Vagina (tissue), 2 donors: ENCODE results near the gene MRC2. TPM values are rescaled to one million over a fixed set of nuclear protein-coding genes. Genes with fewer than 3 reads are reported as not detected.

ENCODE experiments used
- DNase-seq, 2 donors: peaks; one replicate each; pipeline ENCODE4 v3.0.0-alpha.2; 2017; ENCODE audit errors: extremely low spot score in 2 of 2
- H3K27ac ChIP-seq: fragments of 200-600 bp; sonication (generic); one replicate; pipeline ENCODE4 v1.5.1; 2019
- H3K27me3 ChIP-seq: fragments of 200-600 bp; sonication (generic); one replicate; pipeline ENCODE4 v1.5.1; 2019
- H3K36me3 ChIP-seq, 2 donors: fragments of 200-600 bp; sonication (generic); one replicate each; pipeline ENCODE4 v1.5.1; 2017 to 2019
- H3K4me1 ChIP-seq: fragments of 200-600 bp; sonication (generic); one replicate; pipeline ENCODE4 v1.5.1; 2019
- H3K4me3 ChIP-seq, 2 donors: fragments of 200-600 bp; sonication (generic); 1 replicate in 1 of 2; 2 replicates in 1 of 2; pipeline ENCODE4 v1.5.1; 2016 to 2019
- H3K9me3 ChIP-seq: fragments of 200-600 bp; sonication (generic); one replicate; pipeline ENCODE4 v1.5.1; 2019
- POLR2A ChIP-seq, 2 donors: fragments of 450-650 bp; IDR thresholded peaks; one replicate each; pipeline ENCODE4 v1.6.1; 2017; ENCODE audit warnings: antibody characterized with exemption in 2 of 2, mild to moderate bottlenecking in 2 of 2, moderate library complexity in 2 of 2
- POLR2AphosphoS5 ChIP-seq, 2 donors: sonication (generic); formaldehyde crosslinking; IDR thresholded peaks; one replicate each; pipeline ENCODE4 v1.9.0; 2017; ENCODE audit warnings: antibody characterized with exemption in 2 of 2, mild to moderate bottlenecking in 2 of 2, low read depth in 1 of 2; ENCODE audit not compliant: insufficient read depth in 1 of 2
- intact Hi-C: fragments of 100-400 bp; cut with DNase I; formaldehyde crosslinking; loops from one replicate; pipeline ENCODE4 v1.15.1; 2023
- total RNA-seq: library from RNA; depleted of rRNA; stranded (reverse); fragments of >200 nt; gene quantifications from one replicate; pipeline ENCODE4 v1.2.3, GENCODE V29; 2016
- TF ChIP-seq, protein P1 (sequence below), 3 experiments: fragments of 450-650 bp in 2 of 3; fragments of 200-600 bp in 1 of 3; sonication (generic) in 1 of 3; IDR thresholded peaks; one replicate each; pipeline ENCODE4 v1.5.1; 2017 to 2019; ENCODE audit warnings: antibody characterized with exemption in 3 of 3, mild to moderate bottlenecking in 2 of 3, moderate library complexity in 2 of 3

The MRC2 gene
- total RNA-seq, 1 donor from 2014 or later: 89.4 TPM

GRCh38 chr17:62674841-62675240 lies 47.4 kb downstream of the MRC2 start:
- H3K36me3 ChIP-seq: peaks cover 0 to 10% of the 10 kb centered on the region in 2 donors
- H3K4me1 ChIP-seq: peaks cover 22% of the 10 kb centered on the region
- H3K9me3 ChIP-seq: no peaks in the 10 kb centered on the region
- no peak for TF ChIP-seq POLR2AphosphoS5 (IDR thresholded peaks at IDR 0.05; ENCODE audit: insufficient read depth in 1 of 2, low read depth in 1 of 2)
- TF ChIP-seq POLR2A (IDR thresholded peaks at IDR 0.05): no peak
- TF ChIP-seq, protein P1, sequence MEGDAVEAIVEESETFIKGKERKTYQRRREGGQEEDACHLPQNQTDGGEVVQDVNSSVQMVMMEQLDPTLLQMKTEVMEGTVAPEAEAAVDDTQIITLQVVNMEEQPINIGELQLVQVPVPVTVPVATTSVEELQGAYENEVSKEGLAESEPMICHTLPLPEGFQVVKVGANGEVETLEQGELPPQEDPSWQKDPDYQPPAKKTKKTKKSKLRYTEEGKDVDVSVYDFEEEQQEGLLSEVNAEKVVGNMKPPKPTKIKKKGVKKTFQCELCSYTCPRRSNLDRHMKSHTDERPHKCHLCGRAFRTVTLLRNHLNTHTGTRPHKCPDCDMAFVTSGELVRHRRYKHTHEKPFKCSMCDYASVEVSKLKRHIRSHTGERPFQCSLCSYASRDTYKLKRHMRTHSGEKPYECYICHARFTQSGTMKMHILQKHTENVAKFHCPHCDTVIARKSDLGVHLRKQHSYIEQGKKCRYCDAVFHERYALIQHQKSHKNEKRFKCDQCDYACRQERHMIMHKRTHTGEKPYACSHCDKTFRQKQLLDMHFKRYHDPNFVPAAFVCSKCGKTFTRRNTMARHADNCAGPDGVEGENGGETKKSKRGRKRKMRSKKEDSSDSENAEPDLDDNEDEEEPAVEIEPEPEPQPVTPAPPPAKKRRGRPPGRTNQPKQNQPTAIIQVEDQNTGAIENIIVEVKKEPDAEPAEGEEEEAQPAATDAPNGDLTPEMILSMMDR (IDR thresholded peaks at IDR 0.05): no peak
- H3K27ac ChIP-seq: no peak overlapping the region
- no peak overlapping the region for H3K4me3 ChIP-seq
- no peaks in the 10 kb centered on the region for H3K27me3 ChIP-seq
- intact Hi-C loops: no loop called here
- DNase-seq: no peak

DNA sequence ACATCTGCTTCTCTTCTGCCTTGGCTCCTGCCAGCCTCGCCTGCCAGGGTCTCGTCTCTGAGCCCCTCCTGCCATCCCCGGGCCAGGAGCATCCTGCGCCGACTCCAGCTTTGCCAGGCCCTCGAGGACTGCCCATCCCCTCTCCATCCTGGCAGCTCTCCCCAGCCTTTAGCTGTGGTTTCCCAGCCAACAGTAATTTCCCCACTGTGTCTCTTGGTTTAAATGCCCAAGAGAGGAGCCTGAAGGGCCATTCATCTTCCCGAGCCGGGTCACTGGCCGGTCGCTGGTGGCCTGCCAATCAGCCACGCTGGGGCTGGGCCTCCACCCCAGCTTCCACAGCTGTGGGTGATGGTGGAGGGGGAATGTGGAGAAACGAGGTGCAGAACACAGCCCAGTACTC lies 47.8 kb downstream of the MRC2 start:
- Histone ChIP-seq H3K4me1 (peaks cover 22% of the 10 kb centered on the region), H3K27ac (peak overlapping the region; percentile 22)

GRCh38 chr17:62675701-62676100 lies 48.2 kb downstream of the MRC2 start:
- Histone ChIP-seq H3K9me3 (no peaks in the 10 kb centered on the region), H3K4me3 (no peak overlapping the region), H3K27ac (peak overlapping the region; percentile 22), H3K4me1 (peaks cover 22% of the 10 kb centered on the region), H3K36me3 (peaks cover 0 to 10% of the 10 kb centered on the region in 2 donors), H3K27me3 (no peaks in the 10 kb centered on the region)
- TF ChIP-seq, protein P1 (IDR thresholded peaks at IDR 0.05): no peak
- TF ChIP-seq POLR2AphosphoS5 (IDR thresholded peaks at IDR 0.05; ENCODE audit: insufficient read depth in 1 of 2, low read depth in 1 of 2): peak in 1 of 2 donors; percentile 3
- intact Hi-C loops: no loop called here
- DNase-seq: no peak

More for the DNA sequence above, 47.8 kb downstream of the MRC2 start:
- H3K4me3 ChIP-seq: no peak overlapping the region
- DNase-seq: no peak
- TF ChIP-seq, protein P1 (IDR thresholded peaks at IDR 0.05): no peak
- TF ChIP-seq POLR2AphosphoS5 (IDR thresholded peaks at IDR 0.05; ENCODE audit: insufficient read depth in 1 of 2, low read depth in 1 of 2) (peak in 1 of 2 donors; percentile 16), POLR2A (IDR thresholded peaks at IDR 0.05) (no peak)
- H3K36me3 ChIP-seq: peaks cover 0 to 10% of the 10 kb centered on the region in 2 donors
- H3K9me3 ChIP-seq: no peaks in the 10 kb centered on the region
- intact Hi-C loops: no loop called here
- no peaks in the 10 kb centered on the region for H3K27me3 ChIP-seq

- Histone ChIP-seq H3K9me3 (no peaks in the 10 kb centered on the region), H3K36me3 (peaks cover 0 to 10% of the 10 kb centered on the region in 2 donors), H3K27ac (no peak overlapping the region), H3K27me3 (no peaks in the 10 kb centered on the region), H3K4me3 (no peak overlapping the region), H3K4me1 (peaks cover 23% of the 10 kb centered on the region)
- intact Hi-C loops: no loop called here
- no peak for TF ChIP-seq POLR2A (IDR thresholded peaks at IDR 0.05)
- no peak for TF ChIP-seq POLR2AphosphoS5 (IDR thresholded peaks at IDR 0.05; ENCODE audit: insufficient read depth in 1 of 2, low read depth in 1 of 2)
- TF ChIP-seq, protein P1 (IDR thresholded peaks at IDR 0.05): no peak
- no peak for DNase-seq
Observed at GRCh38 chr17:62676231-62676943, 48.9 kb downstream of the MRC2 start.

DNA sequence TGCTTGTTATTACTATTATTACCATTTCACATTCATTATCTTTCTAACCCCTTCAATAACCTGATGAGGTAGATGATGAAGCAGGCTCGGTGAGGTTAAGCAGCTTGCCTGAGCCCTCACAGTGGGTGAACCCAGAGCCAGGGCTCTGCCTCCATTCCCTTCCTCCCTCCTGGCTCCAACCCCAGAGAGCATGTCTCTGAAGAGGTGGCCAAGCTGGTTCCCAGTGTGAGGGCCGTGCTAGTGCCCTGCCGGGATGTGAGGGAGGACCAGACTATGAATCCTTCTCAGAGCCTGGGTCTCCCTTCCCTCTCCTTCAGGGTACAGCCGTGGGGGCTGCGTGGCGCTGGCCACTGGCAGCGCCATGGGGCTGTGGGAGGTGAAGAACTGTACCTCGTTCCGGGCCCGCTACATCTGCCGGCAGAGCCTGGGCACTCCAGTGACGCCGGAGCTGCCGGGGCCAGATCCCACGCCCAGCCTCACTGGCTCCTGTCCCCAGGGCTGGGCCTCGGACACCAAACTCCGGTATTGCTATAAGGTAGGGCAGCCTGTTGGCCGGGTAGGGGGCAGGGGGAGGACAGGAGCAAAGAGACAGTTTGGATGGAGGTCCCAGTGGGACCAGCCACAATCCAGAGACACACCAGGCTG lies 49.6 kb downstream of the MRC2 start:
- Histone ChIP-seq H3K36me3 (peaks cover 0 to 10% of the 10 kb centered on the region in 2 donors), H3K4me3 (no peak overlapping the region), H3K9me3 (no peaks in the 10 kb centered on the region), H3K27me3 (no peaks in the 10 kb centered on the region), H3K27ac (no peak overlapping the region), H3K4me1 (peaks cover 19% of the 10 kb centered on the region)
- intact Hi-C loops: no loop called here
- TF ChIP-seq, protein P1 (IDR thresholded peaks at IDR 0.05): no peak
- no peak for TF ChIP-seq POLR2A (IDR thresholded peaks at IDR 0.05)
- no peak for TF ChIP-seq POLR2AphosphoS5 (IDR thresholded peaks at IDR 0.05; ENCODE audit: insufficient read depth in 1 of 2, low read depth in 1 of 2)
- DNase-seq: no peak
